H1 (cell line): Measurements from ENCODE around the gene MRAP. TPM values are rescaled to one million over a fixed set of nuclear protein-coding genes. Genes with fewer than 3 reads are reported as not detected.

Experiments
- CTCF ChIA-PET: fragments of 300-600 bp; sonication (Branson Sonifier 250); formaldehyde crosslinking; loops from one replicate; lab custom pipeline; 2021; ENCODE audit not compliant: partially characterized antibody; lab: Charles Lee
- POLR2A ChIA-PET: fragments of 300-600 bp; sonication (Branson Sonifier 250); formaldehyde crosslinking; loops from one replicate; lab custom pipeline; 2021; ENCODE audit warnings: inconsistent platforms; ENCODE audit not compliant: partially characterized antibody; lab: Charles Lee
- DNase-seq, 2 experiments: peaks; one replicate each; pipeline versions ENCODE4 v3.0.0 to v3.0.0-alpha.2; 2010 to 2022; ENCODE audit warnings: low spot score in 2 of 2, low read depth in 1 of 2, mixed read lengths in 1 of 2
- FAIRE-seq: peaks from 2 replicates; lab custom pipeline; 2011; peaks lifted over from hg19 to GRCh38; lab: Jason Lieb, UNC
- H2AFZ ChIP-seq: 2 replicates; pipeline ENCODE4 v1.8.1; 2012; ENCODE audit warnings: low read length, inconsistent platforms
- H2AK5ac ChIP-seq: 2 replicates; pipeline ENCODE4 v1.6.1; 2013; ENCODE audit warnings: low read depth, low read length
- H2BK120ac ChIP-seq: replicated peaks from 2 replicates; pipeline ENCODE3; 2013; ENCODE audit warnings: low read depth, low read length, inconsistent platforms
- H2BK12ac ChIP-seq: 2 replicates; pipeline ENCODE4 v1.6.1; 2013; ENCODE audit warnings: low read depth, low read length
- H2BK15ac ChIP-seq: 2 replicates; pipeline ENCODE4 v1.6.1; 2013; ENCODE audit warnings: low read length
- H2BK20ac ChIP-seq: 2 replicates; pipeline ENCODE4 v1.6.1; 2013; ENCODE audit warnings: low read length
- H2BK5ac ChIP-seq: 2 replicates; pipeline ENCODE4 v1.6.1; 2013; ENCODE audit warnings: low read depth, low read length
- H3K14ac ChIP-seq: 2 replicates; pipeline ENCODE4 v1.6.1; 2013; ENCODE audit warnings: inconsistent platforms; ENCODE audit not compliant: insufficient read length
- H3K18ac ChIP-seq: 2 replicates; pipeline ENCODE4 v1.6.1; 2013; ENCODE audit warnings: low read length; ENCODE audit errors: extremely low read depth
- H3K23ac ChIP-seq: 2 replicates; pipeline ENCODE4 v1.6.1; 2013; ENCODE audit warnings: inconsistent platforms; ENCODE audit not compliant: insufficient read length
- H3K23me2 ChIP-seq: 2 replicates; pipeline ENCODE4 v1.6.1; 2013; ENCODE audit warnings: low read depth, low read length
- H3K27ac ChIP-seq: 2 replicates; pipeline ENCODE4 v1.6.1; 2011; ENCODE audit warnings: low read depth, low read length, inconsistent platforms
- H3K27me3 ChIP-seq, 4 experiments: replicated peaks in 1 of 4; 1 replicate in 1 of 4; 2 replicates in 3 of 4; pipeline versions ENCODE4 v1.6.1 to v1.8.1; 2011 to 2013; ENCODE audit warnings: low read length in 3 of 4, mild to moderate bottlenecking in 3 of 4, inconsistent platforms in 2 of 4, mixed read lengths in 2 of 4, moderate library complexity in 1 of 4; ENCODE audit not compliant: control insufficient read depth in 3 of 4, insufficient read depth in 3 of 4; ENCODE audit errors: extremely low read depth in 1 of 4
- H3K36me3 ChIP-seq, 4 experiments: 2 replicates each; pipeline versions ENCODE4 v1.6.1 to v1.8.1; 2011 to 2013; ENCODE audit warnings: mild to moderate bottlenecking in 4 of 4, low read length in 3 of 4, moderate library complexity in 2 of 4, control low read depth in 1 of 4, inconsistent platforms in 1 of 4; ENCODE audit not compliant: insufficient read depth in 4 of 4, control insufficient read depth in 2 of 4
- H3K4ac ChIP-seq: replicated peaks from 2 replicates; pipeline ENCODE3; 2013; ENCODE audit warnings: low read length, low read depth, mixed read lengths, inconsistent platforms; ENCODE audit not compliant: insufficient read length
- H3K4me1 ChIP-seq, 4 experiments: replicated peaks in 1 of 4; 1 replicate in 1 of 4; 2 replicates in 3 of 4; pipeline versions ENCODE4 v1.6.1 to v1.8.1; 2011 to 2013; ENCODE audit warnings: low read length in 3 of 4, inconsistent platforms in 2 of 4, mixed read lengths in 1 of 4; ENCODE audit not compliant: insufficient read depth in 4 of 4, control insufficient read depth in 3 of 4
- H3K4me2 ChIP-seq, 2 experiments: 2 replicates each; pipeline versions ENCODE4 v1.6.1 to v1.8.1; 2011 to 2013; ENCODE audit warnings: low read depth in 2 of 2, low read length in 2 of 2, control low read depth in 1 of 2, inconsistent platforms in 1 of 2, mild to moderate bottlenecking in 1 of 2; ENCODE audit not compliant: insufficient read depth in 1 of 2
- H3K4me3 ChIP-seq, 4 experiments: fragments of 200-600, 300-600 bp in 1 of 4; sonication (generic), shearing (Covaris generic), sonication (Bioruptor Twin) in 1 of 4; 2 replicates each; pipeline versions ENCODE4 v1.5.1 to v1.8.1; 2011 to 2016; ENCODE audit warnings: low read length in 4 of 4, low read depth in 3 of 4, control low read depth in 2 of 4, inconsistent platforms in 2 of 4, mild to moderate bottlenecking in 2 of 4, mixed read lengths in 1 of 4, moderate library complexity in 1 of 4; ENCODE audit not compliant: insufficient read depth in 2 of 4; ENCODE audit errors: extremely low read depth in 1 of 4
- H3K56ac ChIP-seq: replicated peaks from 2 replicates; pipeline ENCODE3; 2013; ENCODE audit warnings: low read depth, mild to moderate bottlenecking, mixed read lengths, low read length, inconsistent platforms; ENCODE audit not compliant: insufficient read length
- H3K79me1 ChIP-seq: 2 replicates; pipeline ENCODE4 v1.6.1; 2013; ENCODE audit warnings: low read depth, low read length, control low read depth
- H3K79me2 ChIP-seq, 2 experiments: 2 replicates each; pipeline versions ENCODE4 v1.6.1 to v1.8.1; 2012 to 2013; ENCODE audit warnings: low read length in 2 of 2, mild to moderate bottlenecking in 2 of 2, inconsistent platforms in 1 of 2; ENCODE audit not compliant: insufficient read depth in 2 of 2, control insufficient read depth in 1 of 2
- H3K9ac ChIP-seq, 4 experiments: replicated peaks in 1 of 4; 1 replicate in 1 of 4; 2 replicates in 3 of 4; pipeline versions ENCODE4 v1.6.1 to v1.8.1; 2011 to 2013; ENCODE audit warnings: low read depth in 3 of 4, low read length in 3 of 4, control low read depth in 2 of 4, mild to moderate bottlenecking in 2 of 4, moderate library complexity in 2 of 4, inconsistent platforms in 1 of 4; ENCODE audit errors: extremely low read depth in 1 of 4
- H3K9me3 ChIP-seq, 2 experiments: 2 replicates each; pipeline versions ENCODE4 v1.6.1 to v1.8.1; 2012 to 2013; ENCODE audit warnings: mild to moderate bottlenecking in 2 of 2, moderate library complexity in 2 of 2, control low read depth in 1 of 2, inconsistent platforms in 1 of 2, low read depth in 1 of 2, low read length in 1 of 2, mixed read lengths in 1 of 2; ENCODE audit not compliant: insufficient read depth in 2 of 2
- H4K20me1 ChIP-seq, 2 experiments: replicated peaks in 1 of 2; 2 replicates each; pipeline versions ENCODE3 to v1.8.1; 2011 to 2013; ENCODE audit warnings: inconsistent platforms in 2 of 2, low read length in 2 of 2, mild to moderate bottlenecking in 1 of 2; ENCODE audit not compliant: insufficient read depth in 2 of 2, control insufficient read depth in 1 of 2
- H4K5ac ChIP-seq: 2 replicates; pipeline ENCODE4 v1.6.1; 2013; ENCODE audit warnings: low read length, low read depth, mixed read lengths, inconsistent platforms; ENCODE audit not compliant: insufficient read length
- H4K8ac ChIP-seq: 2 replicates; pipeline ENCODE4 v1.8.0; 2013; ENCODE audit warnings: mild to moderate bottlenecking, moderate library complexity, low read length, inconsistent platforms; ENCODE audit not compliant: insufficient read depth; ENCODE audit errors: extremely low read depth
- H4K91ac ChIP-seq: replicated peaks from 2 replicates; pipeline ENCODE3; 2013; ENCODE audit warnings: low read length, mixed read lengths, inconsistent platforms; ENCODE audit not compliant: insufficient read length
- BCL11A ChIP-seq, 2 experiments: IDR thresholded peaks; one replicate each; pipeline ENCODE4 v1.6.1; 2011; ENCODE audit warnings: low read depth in 2 of 2, low read length in 2 of 2, mild to moderate bottlenecking in 2 of 2
- CHD1 ChIP-seq: IDR thresholded peaks from 2 replicates; pipeline ENCODE4 v1.6.1; 2012; ENCODE audit warnings: low read depth, low read length, improper control_type of control experiment
- HDAC6 ChIP-seq: IDR thresholded peaks from one replicate; pipeline ENCODE4 v1.7.1; 2012; ENCODE audit warnings: low read depth, mild to moderate bottlenecking, inconsistent platforms, low read length, moderate library complexity
- KDM1A ChIP-seq: fragments of 200-600, 300-600 bp; sonication (generic); IDR thresholded peaks from 2 replicates; pipeline ENCODE4 v1.7.1; 2016; ENCODE audit warnings: mild to moderate bottlenecking, low read length, borderline replicate concordance
- KDM5A ChIP-seq: fragments of 200-600 bp; IDR thresholded peaks from 2 replicates; pipeline ENCODE4 v1.7.1; 2012; ENCODE audit warnings: mild to moderate bottlenecking, low read length, inconsistent platforms, mixed read lengths
- RNF2 ChIP-seq: fragments of 200-900, 300-1000 bp; sonication (generic); IDR thresholded peaks from 2 replicates; pipeline ENCODE4 v1.7.1; 2016; ENCODE audit warnings: borderline replicate concordance, low read depth, mild to moderate bottlenecking, antibody characterized with exemption, low read length; ENCODE audit not compliant: poor library complexity, severe bottlenecking; ENCODE audit errors: missing control alignments
- WGBS, 2 experiments: shearing (Covaris generic) in 1 of 2; methylation state at CpG; one replicate each; pipeline versions ENCODE4 v1.1.6 to v1.1.7; 2013 to 2015; ENCODE audit warnings: low lambda C conversion rate in 2 of 2, mixed read lengths in 2 of 2, inconsistent platforms in 1 of 2, low coverage in 1 of 2, missing lambda C conversion rate in 1 of 2; ENCODE audit not compliant: insufficient replicate concordance in 2 of 2, insufficient coverage in 1 of 2, insufficient read length in 1 of 2; ENCODE audit errors: extremely low coverage in 1 of 2, missing lambda C conversion rate in 1 of 2; 5-methylcytosine and 5-hydroxymethylcytosine counted together
- polyA plus RNA-seq, 7 experiments: library from polyadenylated mRNA; depleted of rRNA in 3 of 7; stranded (reverse) in 5 of 7; unstranded in 2 of 7; fragments of >200 nt in 5 of 7; fragments of 200-250 nt in 2 of 7; gene quantifications; 1 replicate in 5 of 7; 2 replicates in 1 of 7; 4 replicates in 1 of 7; pipeline versions ENCODE4 v1.2.1 to v1.2.3, GENCODE V29; 2011 to 2013; ENCODE audit warnings: missing spikeins in 2 of 7, mixed read lengths in 2 of 7
- total RNA-seq: library from RNA; stranded (reverse); fragmentation: NEBNext Ultra II Directional; extraction: Animal tissue kit (Norgen Biotek cat#: 25700); gene quantifications from 2 replicates; pipeline ENCODE4 v1.2.1, GENCODE V29; 2021
- TF ChIP-seq, protein P1 (sequence below): IDR thresholded peaks from 2 replicates; pipeline ENCODE4 v1.6.1; 2012; ENCODE audit warnings: inconsistent platforms
- TF ChIP-seq, protein P2 (sequence below): IDR thresholded peaks from 2 replicates; pipeline ENCODE4 v1.6.1; 2012; ENCODE audit warnings: inconsistent platforms

Gene MRAP
- total and polyA plus RNA-seq, 2 of the 8 experiments (the other 6 are each of a cell fraction or from before 2014, with no cell fraction given) = not detected

DNA sequence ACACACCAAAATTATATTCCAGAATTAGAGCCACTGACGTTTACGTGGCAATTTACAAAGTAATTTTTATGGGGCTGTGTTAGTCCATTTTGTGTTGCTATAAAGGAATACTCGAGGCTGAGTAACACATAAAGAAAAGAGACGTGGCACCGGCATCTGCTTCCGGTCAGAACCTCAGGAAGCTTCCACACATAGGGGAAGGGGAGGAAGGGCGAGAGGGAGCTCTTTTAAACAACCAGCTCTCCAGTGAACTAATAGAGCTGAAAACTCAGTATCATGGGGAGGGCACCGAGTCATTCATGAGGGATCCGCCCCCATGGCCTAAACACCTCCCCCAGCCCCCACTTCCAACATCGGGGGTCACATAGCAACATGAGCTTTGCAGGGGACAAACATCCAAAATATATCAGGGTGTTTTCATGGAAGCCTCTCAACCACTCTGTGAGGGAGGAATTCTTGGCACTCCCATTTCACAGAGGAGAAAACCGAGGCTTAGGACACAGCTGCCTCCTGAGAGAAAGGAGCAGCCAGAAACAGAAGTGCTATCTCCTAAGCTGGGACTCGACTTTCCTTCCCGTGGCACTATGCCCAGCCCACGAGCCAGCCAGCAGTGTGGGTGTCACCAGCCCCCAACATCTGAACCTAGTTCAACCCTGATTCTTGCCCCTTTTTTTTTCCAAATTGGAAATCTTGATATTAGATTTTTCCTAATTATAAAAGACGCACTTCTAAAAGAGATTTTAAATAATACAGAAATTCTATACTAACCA, 49.0 kb upstream of the MRAP start:
- Histone ChIP-seq H3K4ac (no peak overlapping the region), H3K23ac (no peak overlapping the region), H3K79me1 (no peaks in the 10 kb centered on the region; the same call in 1 of the 2 replicates), H4K5ac (no peak overlapping the region), H3K4me3 (no peak overlapping the region), H4K20me1 (no peaks in the 10 kb centered on the region), H3K36me3 (no peaks in the 10 kb centered on the region), H4K8ac (no peak overlapping the region), H2BK5ac (no peak overlapping the region), H3K56ac (no peak overlapping the region), H2AK5ac (no peak overlapping the region), H3K14ac (no peak overlapping the region), H3K79me2 (no peaks in the 10 kb centered on the region), H2AFZ (no peak overlapping the region), H3K4me2 (no peak overlapping the region), H3K27me3 (no peaks in the 10 kb centered on the region), H3K18ac (no peak overlapping the region), H3K4me1 (no peaks in the 10 kb centered on the region), H3K9me3 (no peaks in the 10 kb centered on the region), H3K23me2 (peaks cover 1% of the 10 kb centered on the region; the same call in 1 of the 2 replicates), H2BK15ac (no peak overlapping the region), H2BK120ac (no peak overlapping the region), H2BK20ac (no peak overlapping the region), H3K27ac (no peak overlapping the region), H2BK12ac (no peak overlapping the region), H4K91ac (no peak overlapping the region), H3K9ac (no peak overlapping the region)
- TF ChIP-seq BCL11A (IDR thresholded peaks at IDR 0.05; ENCODE audit: low read depth in 2 of 2, low read length in 2 of 2) (no peak), CHD1 (no peak), RNF2 (no peak), KDM5A (no peak), KDM1A (peak; percentile 71; the same call in 1 of the 2 replicates), HDAC6 (no peak)
- TF ChIP-seq, protein P1, sequence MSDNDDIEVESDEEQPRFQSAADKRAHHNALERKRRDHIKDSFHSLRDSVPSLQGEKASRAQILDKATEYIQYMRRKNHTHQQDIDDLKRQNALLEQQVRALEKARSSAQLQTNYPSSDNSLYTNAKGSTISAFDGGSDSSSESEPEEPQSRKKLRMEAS = no peak
- TF ChIP-seq, protein P2, sequence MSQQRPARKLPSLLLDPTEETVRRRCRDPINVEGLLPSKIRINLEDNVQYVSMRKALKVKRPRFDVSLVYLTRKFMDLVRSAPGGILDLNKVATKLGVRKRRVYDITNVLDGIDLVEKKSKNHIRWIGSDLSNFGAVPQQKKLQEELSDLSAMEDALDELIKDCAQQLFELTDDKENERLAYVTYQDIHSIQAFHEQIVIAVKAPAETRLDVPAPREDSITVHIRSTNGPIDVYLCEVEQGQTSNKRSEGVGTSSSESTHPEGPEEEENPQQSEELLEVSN = no peak
- CTCF ChIA-PET = interaction anchor here (0.6 to 1.8 kb wide), 4 partner anchors 9 to 469 kb away, joined by 3 to 4 read pairs (median 3); no protein-coding TSS in a partner anchor
- DNase-seq (no peak), FAIRE-seq (no peak)
- 90% methylated on average over 15 of the region's 15 CpGs; no CpG with 5 or more reads in 1 of the 2 experiments for WGBS, 2 experiments
- POLR2A ChIA-PET = interaction anchor here (0.6 kb wide), 1 partner anchor 401 kb away, joined by 3 read pairs; no protein-coding TSS in a partner anchor
